K562 (cell line): ENCODE results near the gene TNIK. TPM values are rescaled to one million over a fixed set of nuclear protein-coding genes. Genes with fewer than 3 reads are reported as not detected.

ENCODE experiments used
- ATAC-seq: fragments of 200-7000 bp; cut with Tn5 transposase; 3 replicates; pipeline ENCODE4 v1.9.1; 2020; ENCODE audit warnings: moderate library complexity
- BruUV-seq: library from RNA; stranded (reverse); fragments of 400-500 nt; replicated peaks from 2 replicates; lab custom pipeline; 2021; lab: Mats Ljungman, UMichigan
- CTCF ChIA-PET: fragments of 300-600 bp; formaldehyde crosslinking; extraction: SDS; loops from one replicate; lab custom pipeline; 2021; ENCODE audit warnings: low intra/inter-chr PET ratio; lab: Yijun Ruan, JAX
- POLR2A ChIA-PET: fragments of 300-600, 350-650 bp; sonication (Branson Sonifier 250); formaldehyde crosslinking; extraction: SDS; loops from one replicate; lab custom pipeline; 2021; ENCODE audit warnings: antibody characterized with exemption, inconsistent platforms; lab: Yijun Ruan, JAX
- DNase-seq, 4 experiments: peaks; one replicate each; pipeline versions ENCODE4 v3.0.0 to v3.0.0-alpha.2; 2011 to 2018; ENCODE audit warnings: low spot score in 3 of 4, mixed read lengths in 3 of 4; ENCODE audit errors: extremely low read depth in 1 of 4
- FAIRE-seq: peaks from 2 replicates; lab custom pipeline; 2011; peaks lifted over from hg19 to GRCh38; lab: Jason Lieb, UNC
- H2AFZ ChIP-seq: 2 replicates; pipeline ENCODE4 v1.6.0; 2011; ENCODE audit warnings: low read depth, low read length, control low read depth, inconsistent platforms
- H3K27ac ChIP-seq: fragments of 200-600 bp; 3 replicates; pipeline ENCODE4 v1.8.0; 2011; ENCODE audit warnings: low read depth, mild to moderate bottlenecking, control low read depth, inconsistent platforms, low read length, moderate library complexity, mixed read lengths; ENCODE audit errors: extremely low read depth
- H3K27me3 ChIP-seq, 2 experiments: fragments of 300-600 bp in 1 of 2; 2 replicates in 1 of 2; 3 replicates in 1 of 2; pipeline versions ENCODE4 v1.6.0 to v1.8.0; 2011; ENCODE audit warnings: inconsistent platforms in 2 of 2, low read length in 2 of 2, mild to moderate bottlenecking in 1 of 2, mixed read lengths in 1 of 2, moderate library complexity in 1 of 2; ENCODE audit not compliant: control insufficient read depth in 2 of 2, insufficient read depth in 2 of 2
- H3K36me3 ChIP-seq: fragments of 300-600 bp; 3 replicates; pipeline ENCODE4 v1.8.0; 2011; ENCODE audit warnings: mild to moderate bottlenecking, low read length, inconsistent platforms; ENCODE audit not compliant: control insufficient read depth, insufficient read depth
- H3K4me1 ChIP-seq, 2 experiments: fragments of 200-600 bp in 1 of 2; replicated peaks in 1 of 2; 2 replicates in 1 of 2; 3 replicates in 1 of 2; pipeline versions ENCODE4 v1.5.1 to v1.8.0; 2011; ENCODE audit warnings: inconsistent platforms in 2 of 2, low read length in 2 of 2, mild to moderate bottlenecking in 1 of 2, mixed read lengths in 1 of 2, moderate library complexity in 1 of 2; ENCODE audit not compliant: control insufficient read depth in 2 of 2, insufficient read depth in 2 of 2
- H3K4me2 ChIP-seq: 2 replicates; pipeline ENCODE4 v1.6.1; 2011; ENCODE audit warnings: low read length, control low read depth, inconsistent platforms, mixed read lengths; ENCODE audit not compliant: insufficient read depth
- H3K4me3 ChIP-seq: fragments of 200-600 bp; sonication (generic), shearing (Covaris generic); 2 replicates; pipeline ENCODE4 v1.5.1; 2016; ENCODE audit warnings: control low read depth, inconsistent platforms
- H3K79me2 ChIP-seq: fragments of 200-600 bp; 3 replicates; pipeline ENCODE4 v1.8.0; 2011; ENCODE audit warnings: low read length, inconsistent platforms; ENCODE audit not compliant: control insufficient read depth, insufficient read depth
- H3K9ac ChIP-seq, 2 experiments: 2 replicates each; pipeline versions ENCODE4 v1.6.0 to v1.6.1; 2011; ENCODE audit warnings: low read depth in 2 of 2, low read length in 2 of 2, control low read depth in 1 of 2, inconsistent platforms in 1 of 2, mild to moderate bottlenecking in 1 of 2, mixed read lengths in 1 of 2; ENCODE audit not compliant: insufficient read depth in 1 of 2
- H3K9me1 ChIP-seq: one replicate; pipeline ENCODE4 v1.6.0; 2011; ENCODE audit warnings: inconsistent platforms, mild to moderate bottlenecking, low read length, moderate library complexity; ENCODE audit not compliant: control insufficient read depth, insufficient read depth
- H3K9me3 ChIP-seq: replicated peaks from 2 replicates; pipeline ENCODE4 v1.5.1; 2011; ENCODE audit warnings: low read depth, low read length, inconsistent platforms; ENCODE audit not compliant: control insufficient read depth, insufficient read depth
- H4K20me1 ChIP-seq: replicated peaks from 2 replicates; pipeline ENCODE4 v1.6.1; 2011; ENCODE audit warnings: low read length, inconsistent platforms, mixed read lengths; ENCODE audit not compliant: control insufficient read depth, insufficient read depth
- CBFA2T3 ChIP-seq: fragments of 450-650 bp; IDR thresholded peaks from 2 replicates; pipeline ENCODE4 v1.6.1; 2017
- MIER1 ChIP-seq: fragments of 450-650 bp; IDR thresholded peaks from 2 replicates; pipeline ENCODE4 v1.6.1; 2016; ENCODE audit warnings: antibody characterized with exemption, mild to moderate bottlenecking, low read depth
- OTX1 ChIP-seq: fragments of 450-650 bp; formaldehyde crosslinking; IDR thresholded peaks from 2 replicates; pipeline ENCODE4 v1.4.0; 2022; ENCODE audit warnings: mild to moderate bottlenecking
- WGBS: fragments of 100-300 bp; shearing (Covaris generic); methylation state at CpG from one replicate; pipeline ENCODE4 v1.1.6; 2016; ENCODE audit warnings: low coverage, mixed read lengths; ENCODE audit not compliant: insufficient coverage; ENCODE audit errors: missing lambda C conversion rate; 5-methylcytosine and 5-hydroxymethylcytosine counted together
- in situ Hi-C: fragments of 300-500 bp; cut with MboI; formaldehyde crosslinking; loops from 4 replicates; pipeline ENCODE4 v1.15.0; 2018; ENCODE audit warnings: inconsistent platforms, mixed read lengths
- intact Hi-C: fragments of 100-400 bp; cut with micrococcal nuclease; formaldehyde crosslinking; loops from 2 replicates; pipeline ENCODE4 v1.14.2; 2022
- polyA plus RNA-seq, 8 experiments: library from polyadenylated mRNA; depleted of rRNA in 4 of 8; stranded (reverse) in 5 of 8; unstranded in 3 of 8; fragments of >200 nt; fragmentation: Nextera tagmentation in 2 of 8; fragmentation: Illumina TruSeq in 1 of 8; extraction: Ambion mirVana in 2 of 8; extraction: Trizol in 1 of 8; gene quantifications; 2 replicates each; pipeline versions ENCODE4 v1.2.1 to v1.2.3, GENCODE V29; 2011 to 2014; ENCODE audit warnings: inconsistent platforms in 1 of 8, missing spikeins in 1 of 8
- total RNA-seq, 7 experiments: library from RNA; depleted of rRNA in 6 of 7; stranded (reverse); fragments of >200 nt in 6 of 7; fragmentation: Illumina TruSeq in 2 of 7; extraction: Trizol in 2 of 7; gene quantifications; 2 replicates each; pipeline versions ENCODE4 v1.2.1 to v1.2.3, GENCODE V29; 2011 to 2021; ENCODE audit warnings: low replicate concordance in 1 of 7
- TF ChIP-seq, protein P1 (sequence below): fragments of 250-450 bp; sonication (Bioruptor Pico); IDR thresholded peaks from 2 replicates; pipeline ENCODE4 v1.8.0; 2021; ENCODE audit warnings: borderline replicate concordance, mild to moderate bottlenecking, moderate library complexity; ENCODE audit not compliant: poor library complexity, severe bottlenecking
- TF ChIP-seq, protein P2 (sequence below), 2 experiments: fragments of 450-650 bp; IDR thresholded peaks; 2 replicates each; pipeline ENCODE4 v1.6.1; 2016

Gene TNIK
- total and polyA plus RNA-seq, 9 of the 15 experiments (the other 6 are each of a cell fraction or from before 2014, with no cell fraction given) = 6.6 to 39.0 (median 24.7) TPM

DNA sequence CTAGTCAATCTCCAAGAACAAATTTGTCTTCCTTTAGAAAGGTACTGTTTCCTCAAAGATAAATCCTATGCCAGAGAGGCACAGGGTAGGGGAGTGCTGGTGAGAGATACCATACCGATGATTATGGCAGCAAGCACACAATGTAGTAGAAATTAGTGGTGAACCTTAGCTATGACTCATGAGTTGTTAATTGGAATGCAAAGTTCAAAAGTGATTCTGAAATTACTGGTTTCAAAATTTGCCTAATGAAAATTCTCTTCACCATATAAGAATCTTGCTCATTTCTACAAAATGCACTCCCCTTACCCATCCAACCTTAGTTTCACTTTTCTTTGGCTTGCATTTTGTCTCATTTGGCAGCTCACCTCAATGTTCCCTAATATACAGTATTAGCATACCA, 294.2 kb downstream of the TNIK start:
- H3K9me1 ChIP-seq = no peaks in the 10 kb centered on the region

More for the DNA sequence above, 294.2 kb downstream of the TNIK start:
- no peak for FAIRE-seq
- no peak for DNase-seq
- no peak overlapping the region for H3K4me2 ChIP-seq
- H3K4me1 ChIP-seq = no peaks in the 10 kb centered on the region
- no peaks in the 10 kb centered on the region for H3K79me2 ChIP-seq
- in situ Hi-C loops (no loop called here), intact Hi-C loops (no loop called here)
- no peaks in the 10 kb centered on the region for H4K20me1 ChIP-seq
- no peaks in the 10 kb centered on the region for H3K27me3 ChIP-seq
- no peak for ATAC-seq
- no peak overlapping the region for H2AFZ ChIP-seq
- POLR2A ChIA-PET = interaction anchor here (0.8 kb wide), 1 partner anchor 182 kb away, joined by 3 read pairs; no protein-coding TSS in a partner anchor
- TF ChIP-seq CBFA2T3 (peak; percentile 19; the same call in 1 of the 2 replicates), MIER1 (no peak), OTX1 (CRISPR knock-in tag) (no peak)
- TF ChIP-seq, protein P1, sequence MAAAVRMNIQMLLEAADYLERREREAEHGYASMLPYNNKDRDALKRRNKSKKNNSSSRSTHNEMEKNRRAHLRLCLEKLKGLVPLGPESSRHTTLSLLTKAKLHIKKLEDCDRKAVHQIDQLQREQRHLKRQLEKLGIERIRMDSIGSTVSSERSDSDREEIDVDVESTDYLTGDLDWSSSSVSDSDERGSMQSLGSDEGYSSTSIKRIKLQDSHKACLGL = no peak
- TF ChIP-seq, protein P2, sequence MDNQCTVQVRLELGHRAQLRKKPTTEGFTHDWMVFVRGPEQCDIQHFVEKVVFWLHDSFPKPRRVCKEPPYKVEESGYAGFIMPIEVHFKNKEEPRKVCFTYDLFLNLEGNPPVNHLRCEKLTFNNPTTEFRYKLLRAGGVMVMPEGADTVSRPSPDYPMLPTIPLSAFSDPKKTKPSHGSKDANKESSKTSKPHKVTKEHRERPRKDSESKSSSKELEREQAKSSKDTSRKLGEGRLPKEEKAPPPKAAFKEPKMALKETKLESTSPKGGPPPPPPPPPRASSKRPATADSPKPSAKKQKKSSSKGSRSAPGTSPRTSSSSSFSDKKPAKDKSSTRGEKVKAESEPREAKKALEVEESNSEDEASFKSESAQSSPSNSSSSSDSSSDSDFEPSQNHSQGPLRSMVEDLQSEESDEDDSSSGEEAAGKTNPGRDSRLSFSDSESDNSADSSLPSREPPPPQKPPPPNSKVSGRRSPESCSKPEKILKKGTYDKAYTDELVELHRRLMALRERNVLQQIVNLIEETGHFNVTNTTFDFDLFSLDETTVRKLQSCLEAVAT (IDR thresholded peaks at IDR 0.05) = no peak
- H3K36me3 ChIP-seq = peaks cover 38% of the 10 kb centered on the region
- peaks cover 7% of the 10 kb centered on the region for H3K9me3 ChIP-seq
- no TSS peak for BruUV-seq
- WGBS = 50% methylated on average over 1 of the region's 1 CpG
- CTCF ChIA-PET = no interaction called here
- H3K27ac ChIP-seq = no peak overlapping the region
- H3K9ac ChIP-seq = no peak overlapping the region
- no peak overlapping the region for H3K4me3 ChIP-seq
